HG03095 (cell line): ENCODE results near the gene MMP20.
"Not testable (repeated sequence)": the region's sequence is repeated elsewhere in the genome, so short reads cannot be mapped to it uniquely, and the experiment has no call there.

Experiments
- ATAC-seq: cut with Tn5 transposase; IDR thresholded peaks from one replicate; pipeline ENCODE4 v1.9.1; 2021; ENCODE audit warnings: moderate library complexity; ENCODE audit not compliant: unreplicated experiment

MMP20 gene, protein sequence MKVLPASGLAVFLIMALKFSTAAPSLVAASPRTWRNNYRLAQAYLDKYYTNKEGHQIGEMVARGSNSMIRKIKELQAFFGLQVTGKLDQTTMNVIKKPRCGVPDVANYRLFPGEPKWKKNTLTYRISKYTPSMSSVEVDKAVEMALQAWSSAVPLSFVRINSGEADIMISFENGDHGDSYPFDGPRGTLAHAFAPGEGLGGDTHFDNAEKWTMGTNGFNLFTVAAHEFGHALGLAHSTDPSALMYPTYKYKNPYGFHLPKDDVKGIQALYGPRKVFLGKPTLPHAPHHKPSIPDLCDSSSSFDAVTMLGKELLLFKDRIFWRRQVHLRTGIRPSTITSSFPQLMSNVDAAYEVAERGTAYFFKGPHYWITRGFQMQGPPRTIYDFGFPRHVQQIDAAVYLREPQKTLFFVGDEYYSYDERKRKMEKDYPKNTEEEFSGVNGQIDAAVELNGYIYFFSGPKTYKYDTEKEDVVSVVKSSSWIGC

DNA sequence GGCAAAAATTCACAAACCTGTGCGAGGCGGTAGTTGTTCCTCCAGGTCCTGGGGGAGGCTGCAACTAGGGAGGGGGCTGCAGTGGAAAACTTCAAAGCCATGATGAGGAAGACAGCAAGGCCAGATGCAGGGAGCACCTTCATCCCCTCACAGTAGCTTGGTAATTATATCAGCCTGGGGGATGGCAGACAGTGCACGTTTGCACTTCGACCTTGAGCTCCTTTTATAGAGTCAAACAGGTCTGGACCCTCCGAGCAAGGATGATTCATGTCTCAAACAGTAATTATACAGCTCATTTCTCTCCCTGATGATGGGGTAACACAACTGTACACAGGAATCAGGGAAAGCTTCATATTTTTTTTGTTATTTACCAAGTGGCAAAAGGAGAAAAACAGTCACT lies at the start of gene MMP20:
MMP20 (minus strand) TSS at position 156 of the 400 bp plus-strand sequence; CDS start at position 143, 13 bp downstream.
- ATAC-seq, result no peak

DNA sequence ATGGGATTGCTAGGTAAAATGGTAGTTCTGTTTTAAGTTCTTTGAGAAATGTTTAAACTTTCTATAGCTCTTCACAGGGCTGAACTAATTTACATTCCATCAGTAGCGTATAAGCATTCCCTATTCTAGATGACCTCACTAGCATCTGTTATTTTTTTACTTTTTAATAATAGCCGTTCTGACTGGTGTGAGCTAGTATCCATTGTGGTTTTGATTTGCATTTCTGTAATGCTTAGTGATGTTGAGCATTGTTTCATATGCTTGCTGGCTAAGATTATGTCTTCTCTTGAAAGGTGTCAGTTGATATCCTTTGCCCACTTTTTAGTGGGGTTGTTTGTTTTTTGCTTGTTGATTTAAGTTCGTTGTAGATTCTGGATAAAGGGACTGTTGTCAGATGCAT lies 44.5 kb upstream of the MMP20 start:
- peak; percentile 56 for ATAC-seq

- ATAC-seq, result no peak
Observed at GRCh38 chr11:102666331-102666957, 41.3 kb upstream of the MMP20 start.

DNA sequence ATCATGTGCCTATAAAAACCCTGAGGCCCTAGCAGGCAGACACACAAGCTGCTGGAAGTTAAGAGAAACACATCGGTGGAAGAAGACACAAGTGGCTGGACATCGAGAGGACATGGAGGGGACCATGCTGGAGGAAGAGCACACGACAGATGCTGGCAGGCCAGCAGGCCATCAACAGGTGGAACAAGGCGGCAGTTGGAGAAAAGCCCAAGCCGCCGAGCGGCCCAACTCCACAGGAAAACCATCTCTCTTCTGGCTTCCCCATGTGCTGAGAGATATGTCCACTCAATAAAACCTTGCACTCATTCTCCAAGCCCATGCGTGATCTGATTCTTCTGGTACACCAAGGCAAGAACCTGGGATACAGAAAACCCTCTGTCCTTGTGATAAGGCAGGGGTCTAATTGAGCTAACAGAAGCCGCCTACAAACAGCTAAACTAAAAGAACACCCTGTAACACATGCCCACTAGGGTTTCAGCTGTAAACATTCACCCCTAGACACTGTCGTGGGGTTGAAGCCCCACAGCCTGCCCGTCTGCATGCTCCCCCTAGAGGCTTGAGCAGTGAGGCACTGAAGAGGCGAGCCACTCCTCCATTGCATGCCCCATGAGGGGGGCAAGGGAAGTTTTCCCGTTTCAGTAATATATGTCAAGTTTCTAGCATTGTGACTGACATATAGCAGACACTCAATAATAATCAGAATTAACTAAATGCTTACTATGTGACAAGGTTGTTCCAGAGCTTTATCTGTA lies 39.0 kb upstream of the MMP20 start:
- ATAC-seq, result no peak

GRCh38 chr11:102662607-102663006 lies 37.5 kb upstream of the MMP20 start:
- no peak for ATAC-seq

DNA sequence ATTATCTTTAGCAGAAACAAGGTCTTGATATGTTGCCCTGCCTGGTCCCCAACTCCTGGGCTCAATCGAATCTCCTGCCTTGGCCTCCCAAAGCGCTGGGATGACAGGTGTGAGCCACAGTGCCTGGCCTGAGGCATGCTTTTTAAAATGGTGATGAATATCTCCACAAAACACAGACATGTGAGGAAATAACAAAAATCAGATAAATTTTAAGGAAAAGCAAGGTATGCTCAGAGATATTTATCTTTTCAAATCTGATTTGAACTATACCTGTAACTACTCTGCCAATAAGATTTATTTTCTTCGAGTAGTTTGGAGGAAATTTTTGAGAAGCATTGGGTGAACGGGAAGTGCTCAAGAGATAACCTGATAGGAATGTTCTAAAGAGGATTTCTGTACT lies 35.9 kb upstream of the MMP20 start:
- no peak for ATAC-seq

DNA sequence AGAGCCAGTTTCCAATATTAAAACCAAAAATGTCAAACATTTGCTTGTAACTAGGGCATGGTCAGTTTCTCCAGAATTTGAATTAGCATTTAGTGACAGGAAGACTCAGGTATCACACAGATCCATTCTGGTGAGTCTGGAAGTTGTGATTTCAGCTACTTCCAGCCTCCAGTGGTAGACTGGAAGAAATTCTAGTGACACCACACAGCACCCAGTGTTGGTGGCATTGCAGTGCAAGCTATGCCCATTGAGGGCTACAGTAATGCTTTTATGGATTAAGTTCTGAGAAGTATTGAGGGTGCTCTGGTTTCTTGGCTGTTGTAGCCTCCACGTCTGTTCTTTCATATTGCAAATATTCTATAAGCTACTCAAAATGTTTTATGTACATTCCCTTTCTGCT lies 31.4 kb upstream of the MMP20 start:
- ATAC-seq, result no peak

DNA sequence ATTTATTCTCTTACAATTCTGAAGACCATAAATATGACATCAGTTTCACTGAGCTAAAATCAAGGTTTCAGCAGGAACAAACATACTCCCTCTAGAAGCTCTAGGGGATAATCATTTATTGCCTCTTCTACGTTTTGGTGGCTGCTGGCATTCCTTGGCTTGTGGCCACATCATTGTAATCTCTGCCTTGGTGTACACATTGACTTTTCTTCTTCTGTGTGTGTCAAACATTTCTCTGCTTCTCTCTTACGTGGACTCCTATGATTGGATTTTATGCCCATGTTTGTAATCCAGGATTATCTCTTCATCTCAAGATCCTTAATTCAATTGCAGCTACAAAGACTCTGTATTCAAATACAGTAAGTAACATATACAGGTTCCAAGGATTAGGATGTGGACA lies 30.4 kb upstream of the MMP20 start:
- no peak for ATAC-seq

DNA sequence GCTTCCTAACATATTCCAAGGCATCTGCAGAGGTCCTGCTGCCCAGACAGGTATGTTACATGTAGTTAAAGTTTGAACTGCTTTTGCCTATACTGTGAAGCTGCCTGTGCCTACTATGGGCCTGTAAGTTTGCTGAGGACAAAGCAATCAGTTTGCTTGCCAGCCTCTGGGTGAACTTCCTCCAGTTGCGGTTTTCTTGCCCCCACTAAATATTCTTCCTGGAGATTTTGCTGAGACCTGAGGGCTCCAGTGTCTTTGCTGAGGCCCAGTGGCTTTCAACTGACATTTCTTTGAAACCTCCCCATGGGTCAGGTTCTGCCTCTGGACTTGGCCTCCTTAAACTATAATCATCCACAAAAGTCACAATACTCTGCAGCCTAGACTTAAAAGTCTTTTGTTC lies 29.6 kb upstream of the MMP20 start:
- no peak for ATAC-seq

GRCh38 chr11:102653744-102654291 lies 28.7 kb upstream of the MMP20 start:
- no peak for ATAC-seq

- no peak for ATAC-seq
Observed at GRCh38 chr11:102647430-102647829, 22.3 kb upstream of the MMP20 start.

GRCh38 chr11:102643941-102644340 lies 18.8 kb upstream of the MMP20 start:
- ATAC-seq, result no peak

DNA sequence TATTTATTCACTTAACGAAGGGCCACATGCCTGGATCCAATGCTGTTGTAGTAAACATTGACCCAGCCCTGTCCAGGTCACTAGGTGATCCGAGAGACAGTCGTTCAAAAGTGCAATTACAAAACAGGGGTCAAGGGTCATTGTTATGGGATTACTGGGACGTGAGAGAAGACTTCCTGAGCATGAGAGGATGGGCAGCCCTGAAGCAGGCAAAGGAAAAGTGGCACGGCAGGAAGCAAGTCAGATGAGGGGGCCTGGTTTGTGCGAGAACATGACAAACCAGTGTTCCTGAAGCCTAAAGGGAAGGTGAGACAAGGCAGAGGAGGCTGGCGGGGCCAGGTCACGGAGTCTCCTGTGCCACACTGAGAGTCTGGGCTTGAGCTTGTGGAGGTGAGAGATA lies 15.8 kb upstream of the MMP20 start:
- ATAC-seq, result no peak

DNA sequence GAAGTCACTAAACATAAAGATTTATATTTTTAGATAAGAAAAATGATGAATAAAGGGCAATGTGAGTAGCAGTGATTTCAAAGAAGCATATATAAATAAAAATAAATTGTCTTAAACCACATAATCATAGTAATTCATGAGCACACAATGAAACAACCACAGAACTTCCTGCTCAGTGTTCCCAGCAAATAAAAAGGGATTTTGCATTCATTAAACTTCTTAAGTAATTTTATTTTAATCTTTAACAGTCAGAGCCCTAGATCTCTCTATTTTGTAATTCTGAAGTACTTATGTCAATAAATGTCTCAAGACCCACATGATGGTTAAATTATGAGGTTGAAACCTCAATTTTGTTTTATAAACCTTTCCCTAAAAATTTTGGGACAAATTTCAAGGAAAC lies 14.5 kb upstream of the MMP20 start:
- no peak for ATAC-seq

- no peak for ATAC-seq
Observed at GRCh38 chr11:102637731-102638130, 12.6 kb upstream of the MMP20 start.

GRCh38 chr11:102633385-102634026 lies 8.4 kb upstream of the MMP20 start:
- ATAC-seq, result no peak

DNA sequence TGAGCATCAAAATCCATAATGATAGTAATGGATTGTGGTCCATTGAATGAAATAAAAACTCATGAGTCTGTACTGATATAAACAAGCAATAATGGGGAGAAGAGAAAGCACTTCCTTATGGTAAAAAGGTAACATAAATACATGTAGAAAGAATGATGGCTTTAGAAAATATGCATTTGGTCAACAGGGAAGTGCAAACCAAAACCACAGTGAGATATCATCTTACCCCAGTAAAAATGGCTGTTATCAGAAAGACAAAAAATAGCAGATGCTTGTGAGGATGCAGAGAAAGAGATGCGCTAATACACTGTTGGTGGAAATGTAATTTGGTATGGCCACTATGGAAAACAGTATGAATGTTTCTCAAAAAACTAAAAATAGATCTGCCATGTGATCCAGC lies 6.9 kb upstream of the MMP20 start:
- ATAC-seq, result no peak

GRCh38 chr11:102630598-102631448 lies 5.7 kb upstream of the MMP20 start:
- ATAC-seq, result no peak

- ATAC-seq, result not testable (repeated sequence)
Observed at GRCh38 chr11:102629908-102630307, 4.8 kb upstream of the MMP20 start.

- no peak for ATAC-seq
Observed at GRCh38 chr11:102626676-102627075, 1.5 kb upstream of the MMP20 start.
